HG02642 (cell line): Measurements from ENCODE around the gene ZNF732.
"Not testable (repeated sequence)": the region's sequence is repeated elsewhere in the genome, so short reads cannot be mapped to it uniquely, and the experiment has no call there.

Experiments used
- ATAC-seq: cut with Tn5 transposase; IDR thresholded peaks from one replicate; pipeline ENCODE4 v1.9.1; 2021; ENCODE audit warnings: mild to moderate bottlenecking; ENCODE audit not compliant: unreplicated experiment, poor library complexity

The ZNF732 gene

DNA sequence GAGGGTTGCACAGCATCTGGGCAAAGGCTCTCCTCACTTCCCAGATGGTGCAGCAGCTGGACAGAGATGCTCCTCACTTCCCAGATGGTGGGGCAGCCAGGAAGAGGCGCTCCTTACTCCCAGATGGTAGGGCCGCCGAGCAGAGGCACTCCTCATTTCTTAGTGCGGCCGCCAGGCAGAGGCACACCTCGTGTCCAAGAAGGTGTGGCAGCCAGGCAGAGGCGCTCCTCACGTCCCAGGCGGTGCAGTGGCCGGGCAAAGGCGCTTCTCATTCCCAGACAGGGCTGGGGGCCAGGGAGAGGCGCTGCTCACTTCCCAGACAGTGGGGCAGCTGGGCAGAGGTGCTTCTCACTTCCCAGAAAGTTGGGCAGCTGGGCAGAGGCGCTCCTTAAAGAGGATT is 48.8 kb downstream of the ZNF732 start:
- ATAC-seq, result no peak

GRCh38 chr4:253936-254756 is 51.1 kb downstream of the ZNF732 start:
- no peak for ATAC-seq

DNA sequence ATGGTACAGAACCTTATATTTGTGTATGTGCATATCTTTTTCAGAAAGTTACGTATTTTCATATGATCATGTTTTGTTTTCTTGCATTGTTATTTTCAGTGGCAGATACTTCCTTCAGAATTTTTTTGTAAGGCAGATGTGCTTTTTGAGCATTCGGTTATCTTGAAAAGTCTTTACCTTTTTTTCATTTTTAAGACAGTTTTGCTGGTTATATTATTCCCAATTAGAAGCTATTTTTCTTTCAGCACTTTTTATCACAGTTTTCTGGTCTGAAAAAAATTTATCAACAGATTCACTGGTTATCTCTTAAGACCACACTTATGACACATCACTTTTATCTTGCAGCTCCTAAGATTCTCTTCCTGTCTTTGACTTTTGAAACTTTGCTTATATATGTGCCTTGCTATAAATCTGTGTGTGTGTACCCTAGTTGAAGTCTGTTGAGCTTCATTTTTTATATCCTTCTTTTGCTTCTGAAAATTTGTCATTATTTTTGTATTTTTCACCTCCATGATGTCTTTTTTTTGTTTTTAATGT is 53.1 kb downstream of the ZNF732 start:
- no peak for ATAC-seq

DNA sequence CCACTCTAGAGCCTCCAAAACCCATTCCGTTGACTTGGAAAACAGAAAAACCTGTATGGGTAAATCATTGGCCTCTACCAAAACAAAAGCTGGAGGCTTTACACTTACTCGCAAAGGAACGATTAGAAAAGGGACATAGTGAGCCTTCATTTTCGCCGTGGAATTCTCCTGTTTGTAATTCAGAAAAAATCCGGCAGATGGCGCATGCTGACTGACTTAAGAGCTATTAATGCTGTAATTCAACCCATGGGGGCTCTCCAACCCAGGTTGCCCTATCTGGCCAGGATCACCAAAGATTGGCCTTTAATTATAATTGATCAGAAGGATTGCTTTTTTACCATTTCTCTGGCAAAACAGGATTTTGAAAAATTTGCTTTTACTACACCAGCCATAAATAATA is 60.8 kb downstream of the ZNF732 start:
- no peak for ATAC-seq

GRCh38 chr4:243426-243825 is 61.8 kb downstream of the ZNF732 start:
- ATAC-seq, result no peak

- peak; percentile 69 for ATAC-seq
These were observed 63.0 kb downstream of the ZNF732 start for GRCh38 chr4:242121-242848.

- not testable (repeated sequence) for ATAC-seq
These were observed 63.9 kb downstream of the ZNF732 start for GRCh38 chr4:241411-241810.

- ATAC-seq, result no peak
These were observed 69.2 kb downstream of the ZNF732 start for GRCh38 chr4:236028-236427.

DNA sequence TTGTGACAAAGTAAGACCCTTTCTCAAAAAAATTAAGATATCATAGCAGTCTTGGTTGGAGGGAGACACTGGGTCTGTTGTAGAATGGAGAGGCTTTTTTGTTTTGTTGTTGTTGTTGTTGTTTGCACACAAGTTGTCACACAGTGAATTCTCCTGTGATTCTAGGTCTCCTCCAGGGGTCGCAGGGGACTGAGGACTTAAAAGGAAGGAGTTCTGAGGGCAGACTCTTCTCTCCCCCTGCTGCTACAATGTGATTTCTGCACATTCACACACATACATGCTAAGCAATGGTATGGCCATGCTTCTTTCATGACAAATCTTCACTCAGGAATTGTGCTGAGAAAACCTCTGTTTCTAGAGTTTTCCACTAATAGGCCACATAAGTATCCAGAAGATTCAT is 71.1 kb downstream of the ZNF732 start:
- ATAC-seq, result no peak

DNA sequence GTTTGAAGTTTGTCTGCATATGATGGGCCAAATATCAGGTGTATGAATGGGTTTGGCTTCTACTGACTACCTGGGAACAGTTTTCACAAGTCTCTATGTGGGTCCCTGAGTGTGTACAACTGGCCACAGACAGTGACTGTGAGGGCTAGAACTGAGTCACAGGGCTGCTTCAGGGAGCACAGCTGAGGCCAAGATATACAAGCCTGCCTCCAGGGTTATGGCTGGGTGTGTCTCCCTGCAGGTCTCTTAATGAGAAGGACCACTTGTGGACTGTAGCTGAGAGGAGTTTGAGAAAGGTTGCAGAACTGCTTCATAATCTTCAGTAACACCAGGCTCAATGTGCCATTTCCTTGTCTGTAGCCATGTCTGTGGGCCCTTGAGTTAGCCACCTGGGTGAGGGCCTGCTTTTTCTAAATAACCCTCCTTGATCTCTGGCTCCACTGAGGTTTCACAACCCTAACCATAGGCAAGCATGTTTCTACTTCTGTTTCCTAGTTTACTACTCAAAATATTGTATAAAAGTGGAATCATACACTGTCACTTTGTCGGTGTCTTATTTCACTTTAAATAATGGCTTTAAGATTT is 81.3 kb downstream of the ZNF732 start:
- ATAC-seq, result no peak
